Common myeloid progenitor, CD34-positive (primary cell): Measurements from ENCODE around the gene MICAL3.

Experiments used
- CTCF ChIA-PET: fragments of 350-600 bp; sonication (Branson Sonifier 250); formaldehyde crosslinking; loops from one replicate; lab custom pipeline; 2021; ENCODE audit warnings: antibody characterized with exemption; lab: Charles Lee
- POLR2A ChIA-PET: fragments of 350-600 bp; sonication (Branson Sonifier 250); formaldehyde crosslinking; loops from one replicate; lab custom pipeline; 2021; ENCODE audit warnings: antibody characterized with exemption; lab: Charles Lee
- DNase-seq, 3 donors: peaks; one replicate each; pipeline versions ENCODE4 v3.0.0 to v3.0.0-alpha.2; 2013
- H3K27ac ChIP-seq, 2 experiments: 1 replicate in 1 of 2; 2 replicates in 1 of 2; pipeline ENCODE4 v1.7.0; 2013; ENCODE audit warnings: inconsistent platforms in 2 of 2, low read length in 2 of 2, mild to moderate bottlenecking in 2 of 2, low read depth in 1 of 2, moderate library complexity in 1 of 2; ENCODE audit not compliant: severe bottlenecking in 2 of 2, insufficient read depth in 1 of 2, poor library complexity in 1 of 2
- H3K27me3 ChIP-seq, 5 experiments: replicated peaks in 2 of 5; 1 replicate in 3 of 5; 2 replicates in 2 of 5; pipeline versions ENCODE4 v1.6.1 to v1.7.0; 2013; ENCODE audit warnings: low read length in 4 of 5, mild to moderate bottlenecking in 2 of 5, moderate library complexity in 2 of 5, inconsistent platforms in 1 of 5; ENCODE audit not compliant: insufficient read depth in 5 of 5, control insufficient read depth in 4 of 5
- H3K36me3 ChIP-seq, 4 experiments: 1 replicate in 2 of 4; 2 replicates in 2 of 4; pipeline versions ENCODE4 v1.6.1 to v1.7.0; 2013; ENCODE audit warnings: low read length in 3 of 4, control low read depth in 1 of 4, mild to moderate bottlenecking in 1 of 4; ENCODE audit not compliant: control insufficient read depth in 4 of 4, insufficient read depth in 4 of 4
- H3K4me1 ChIP-seq, 4 experiments: 1 replicate in 3 of 4; 2 replicates in 1 of 4; pipeline versions ENCODE4 v1.6.1 to v1.7.1; 2013; ENCODE audit warnings: low read length in 3 of 4, mild to moderate bottlenecking in 3 of 4, control low read depth in 1 of 4, inconsistent platforms in 1 of 4, moderate library complexity in 1 of 4; ENCODE audit not compliant: control insufficient read depth in 4 of 4, insufficient read depth in 4 of 4; ENCODE audit errors: control extremely low read depth in 1 of 4
- H3K4me3 ChIP-seq, 7 experiments: 1 replicate in 4 of 7; 2 replicates in 3 of 7; pipeline versions ENCODE4 v1.5.1 to v1.7.0; 2013; ENCODE audit warnings: mild to moderate bottlenecking in 7 of 7, low read length in 6 of 7, moderate library complexity in 6 of 7, inconsistent platforms in 2 of 7, low read depth in 2 of 7, control low read depth in 1 of 7; ENCODE audit not compliant: insufficient read depth in 4 of 7, control insufficient read depth in 1 of 7; ENCODE audit errors: extremely low read depth in 1 of 7
- H3K9me3 ChIP-seq, 5 experiments: 1 replicate in 4 of 5; 2 replicates in 1 of 5; pipeline versions ENCODE4 v1.6.1 to v1.7.1; 2013; ENCODE audit warnings: low read length in 4 of 5, mild to moderate bottlenecking in 2 of 5, inconsistent platforms in 1 of 5, low read depth in 1 of 5, moderate library complexity in 1 of 5; ENCODE audit not compliant: control insufficient read depth in 4 of 5, insufficient read depth in 2 of 5; ENCODE audit errors: control extremely low read depth in 1 of 5
- WGBS: methylation state at CpG from one replicate; pipeline ENCODE4 v1.1.5; 2013; ENCODE audit not compliant: insufficient coverage; 5-methylcytosine and 5-hydroxymethylcytosine counted together

The MICAL3 gene

GRCh38 chr22:17802822-17803221, 221.5 kb downstream of the MICAL3 start:
- H3K36me3 ChIP-seq = peaks cover 4 to 26% (median 23%) of the 10 kb centered on the region in 4 experiments
- CTCF ChIA-PET = interaction anchor here (1.0 to 3.3 kb wide), 6 partner anchors 8 to 273 kb away, joined by 3 to 9 read pairs (median 4); no protein-coding TSS in a partner anchor

GRCh38 chr22:17802411-17802810, 221.9 kb downstream of the MICAL3 start:
- Histone ChIP-seq H3K4me3 (no peak overlapping the region), H3K27ac (no peak overlapping the region), H3K27me3 (no peaks in the 10 kb centered on the region), H3K9me3 (no peaks in the 10 kb centered on the region), H3K4me1 (peaks cover 2 to 29% (median 9%) of the 10 kb centered on the region in 4 experiments), H3K36me3 (peaks cover 4 to 22% (median 19%) of the 10 kb centered on the region in 4 experiments)
- WGBS = 95% methylated on average over 10 of the region's 10 CpGs
- POLR2A ChIA-PET = no interaction called here
- no peak for DNase-seq
- CTCF ChIA-PET = interaction anchor here (1.0 to 3.3 kb wide), 6 partner anchors 7 to 273 kb away, joined by 3 to 9 read pairs (median 4); no protein-coding TSS in a partner anchor

More at GRCh38 chr22:17802822-17803221, 221.5 kb downstream of the MICAL3 start:
- H3K27me3 ChIP-seq = no peaks in the 10 kb centered on the region
- peak; percentile 36 to 71 (median 52) for DNase-seq
- POLR2A ChIA-PET = interaction anchor here (0.6 kb wide), 2 partner anchors 17 to 66 kb away, joined by 5 to 6 read pairs; no protein-coding TSS in a partner anchor
- no peaks in the 10 kb centered on the region for H3K9me3 ChIP-seq
- H3K4me1 ChIP-seq = peaks cover 0 to 25% (median 7%) of the 10 kb centered on the region in 4 experiments
- WGBS = 79% methylated on average over 2 of the region's 2 CpGs
- H3K27ac ChIP-seq = no peak overlapping the region
- no peak overlapping the region for H3K4me3 ChIP-seq

GRCh38 chr22:17797721-17798559, 226.4 kb downstream of the MICAL3 start:
- ChIA-PET CTCF (interaction anchor here (0.7 to 1.9 kb wide), 3 partner anchors 11 to 238 kb away, joined by 3 to 4 read pairs (median 3); no protein-coding TSS in a partner anchor), POLR2A (interaction anchor here (0.9 kb wide), 1 partner anchor 16 kb away, joined by 3 read pairs; no protein-coding TSS in a partner anchor)
- 61% methylated on average over 21 of the region's 23 CpGs for WGBS
- H3K36me3 ChIP-seq = peaks cover 0 to 4% (median 3%) of the 10 kb centered on the region in 4 experiments
- H3K27me3 ChIP-seq = no peaks in the 10 kb centered on the region
- H3K27ac ChIP-seq = no peak overlapping the region
- no peaks in the 10 kb centered on the region for H3K9me3 ChIP-seq
- peaks cover 3 to 29% (median 9%) of the 10 kb centered on the region in 4 experiments for H3K4me1 ChIP-seq
- DNase-seq = peak; percentile 38 to 65 (median 58)
- peak overlapping the region in 1 of 7 experiments; percentile 39 for H3K4me3 ChIP-seq

- POLR2A ChIA-PET = interaction anchor here (0.6 kb wide), 1 partner anchor 294 kb away, joined by 4 read pairs; no protein-coding TSS in a partner anchor
- no peaks in the 10 kb centered on the region for H3K9me3 ChIP-seq
- 100% methylated on average over 3 of the region's 5 CpGs for WGBS
- H3K4me3 ChIP-seq = no peak overlapping the region
- H3K36me3 ChIP-seq = peaks cover 0 to 4% (median 3%) of the 10 kb centered on the region in 4 experiments
- no peak overlapping the region for H3K27ac ChIP-seq
- CTCF ChIA-PET = interaction anchor here (0.8 to 1.6 kb wide), 2 partner anchors 9 to 33 kb away, joined by 3 to 4 read pairs; no protein-coding TSS in a partner anchor
- H3K27me3 ChIP-seq = no peaks in the 10 kb centered on the region
- H3K4me1 ChIP-seq = peaks cover 3 to 29% (median 9%) of the 10 kb centered on the region in 4 experiments
- DNase-seq = no peak
Measured at GRCh38 chr22:17796695-17797094, 227.7 kb downstream of the MICAL3 start.

GRCh38 chr22:17795661-17796548, 228.5 kb downstream of the MICAL3 start:
- Histone ChIP-seq H3K36me3 (peaks cover 2 to 6% (median 4%) of the 10 kb centered on the region in 4 experiments), H3K4me1 (peaks cover 3 to 29% (median 9%) of the 10 kb centered on the region in 4 experiments), H3K4me3 (no peak overlapping the region), H3K9me3 (no peaks in the 10 kb centered on the region), H3K27ac (no peak overlapping the region), H3K27me3 (no peaks in the 10 kb centered on the region)
- CTCF ChIA-PET = interaction anchor here (0.8 to 1.6 kb wide), 3 partner anchors 7 to 236 kb away, joined by 3 to 4 read pairs (median 4); no protein-coding TSS in a partner anchor
- POLR2A ChIA-PET = no interaction called here
- 96% methylated on average over 28 of the region's 32 CpGs for WGBS
- DNase-seq = no peak

- CTCF ChIA-PET = interaction anchor here (0.8 to 1.1 kb wide), 2 partner anchors 8 to 235 kb away, joined by 3 to 4 read pairs; no protein-coding TSS in a partner anchor
- Histone ChIP-seq H3K36me3 (peaks cover 2 to 16% (median 8%) of the 10 kb centered on the region in 4 experiments), H3K27me3 (no peaks in the 10 kb centered on the region), H3K4me3 (no peak overlapping the region), H3K27ac (no peak overlapping the region), H3K9me3 (no peaks in the 10 kb centered on the region), H3K4me1 (peaks cover 3 to 19% (median 9%) of the 10 kb centered on the region in 4 experiments)
- POLR2A ChIA-PET = no interaction called here
- WGBS = 98% methylated on average over 21 of the region's 25 CpGs
- no peak for DNase-seq
Measured at GRCh38 chr22:17794726-17795542, 229.4 kb downstream of the MICAL3 start.
